Caco-2 (cell line): ENCODE results near the gene KCNK15. TPM values are rescaled to one million over a fixed set of nuclear protein-coding genes. Genes with fewer than 3 reads are reported as not detected.

Experiments
- BruUV-seq: library from RNA; stranded (reverse); fragments of 400-500 nt; replicated peaks from 2 replicates; lab custom pipeline; 2021; lab: Mats Ljungman, UMichigan
- CTCF ChIA-PET: fragments of 300-600 bp; sonication (Branson Sonifier 250); formaldehyde crosslinking; loops from one replicate; lab custom pipeline; 2022; ENCODE audit warnings: antibody characterized with exemption; lab: Charles Lee
- POLR2A ChIA-PET: fragments of 300-600 bp; sonication (Branson Sonifier 250); formaldehyde crosslinking; loops from one replicate; lab custom pipeline; 2022; ENCODE audit warnings: antibody characterized with exemption; lab: Charles Lee
- DNase-seq, 2 experiments: peaks; one replicate each; pipeline versions ENCODE4 v3.0.0 to v3.0.0-alpha.2; 2020 to 2022
- H3K27me3 ChIP-seq: replicated peaks from 2 replicates; pipeline ENCODE4 v1.6.0; 2011; ENCODE audit warnings: low read length; ENCODE audit not compliant: control insufficient read depth, insufficient read depth
- H3K36me3 ChIP-seq: 2 replicates; pipeline ENCODE4 v1.5.1; 2011; ENCODE audit warnings: low read length; ENCODE audit not compliant: control insufficient read depth, insufficient read depth
- H3K4me1 ChIP-seq: fragments of 250-450 bp; sonication (Bioruptor Pico); 2 replicates; pipeline ENCODE4 v1.5.1; 2020; ENCODE audit warnings: mild to moderate bottlenecking
- H3K4me3 ChIP-seq: 2 replicates; pipeline ENCODE4 v1.5.1; 2011; ENCODE audit warnings: low read depth, mild to moderate bottlenecking, control low read depth, low read length
- H3K9me3 ChIP-seq: fragments of 250-450 bp; sonication (Bioruptor Pico); 2 replicates; pipeline ENCODE4 v1.5.1; 2020; ENCODE audit warnings: mild to moderate bottlenecking, moderate library complexity
- H3K27ac Mint-ChIP-seq: one replicate; pipeline ENCODE4 v1.8.0; 2022; ENCODE audit warnings: mixed read lengths; ENCODE audit not compliant: unreplicated experiment
- H3K27me3 Mint-ChIP-seq: one replicate; pipeline ENCODE4 v1.8.0; 2022; ENCODE audit warnings: mixed read lengths; ENCODE audit not compliant: insufficient read depth, unreplicated experiment
- H3K36me3 Mint-ChIP-seq: one replicate; pipeline ENCODE4 v1.8.0; 2022; ENCODE audit warnings: mild to moderate bottlenecking, mixed read lengths; ENCODE audit not compliant: insufficient read depth, unreplicated experiment
- H3K4me1 Mint-ChIP-seq: one replicate; pipeline ENCODE4 v1.8.0; 2022; ENCODE audit warnings: low read depth, mixed read lengths; ENCODE audit not compliant: unreplicated experiment
- H3K4me3 Mint-ChIP-seq: one replicate; pipeline ENCODE4 v1.8.0; 2022; ENCODE audit warnings: mild to moderate bottlenecking, moderate library complexity, mixed read lengths; ENCODE audit not compliant: unreplicated experiment
- H3K9me3 Mint-ChIP-seq: one replicate; pipeline ENCODE4 v1.8.0; 2022; ENCODE audit warnings: mixed read lengths; ENCODE audit not compliant: unreplicated experiment
- CTCF ChIP-seq, 2 experiments: fragments of 200-600 bp in 1 of 2; IDR thresholded peaks; 1 replicate in 1 of 2; 2 replicates in 1 of 2; pipeline versions ENCODE4 v1.5.1 to v1.8.0; 2011 to 2022; ENCODE audit warnings: antibody characterized with exemption in 1 of 2, control low read depth in 1 of 2, inconsistent platforms in 1 of 2, low read depth in 1 of 2, low read length in 1 of 2, mild to moderate bottlenecking in 1 of 2, moderate library complexity in 1 of 2; ENCODE audit not compliant: insufficient read depth in 1 of 2, severe bottlenecking in 1 of 2, unreplicated experiment in 1 of 2
- intact Hi-C: fragments of 100-400 bp; cut with micrococcal nuclease; formaldehyde crosslinking; loops from one replicate; pipeline ENCODE4 v1.10.0; 2022; ENCODE audit not compliant: unreplicated experiment
- total RNA-seq: library from RNA; stranded (reverse); gene quantifications from 2 replicates; pipeline ENCODE4 v1.2.3, GENCODE V29; 2022

Gene KCNK15
- total RNA-seq, 1 experiment from 2014 or later, result 2.9 TPM

GRCh38 chr20:44706301-44707017, 39.2 kb upstream of the KCNK15 start:
- Mint-ChIP-seq H3K4me3 (no peak overlapping the region), H3K27me3 (peaks cover 2% of the 10 kb centered on the region), H3K27ac (no peak overlapping the region), H3K9me3 (no peaks in the 10 kb centered on the region), H3K4me1 (no peaks in the 10 kb centered on the region), H3K36me3 (no peaks in the 10 kb centered on the region)
- CTCF ChIA-PET, result interaction anchor here (0.6 to 2.0 kb wide), 2 partner anchors 23 to 487 kb away, joined by 3 to 6 read pairs; no protein-coding TSS in a partner anchor
- POLR2A ChIA-PET, result no interaction called here
- no peak overlapping the region for H3K4me3 ChIP-seq
- no peaks in the 10 kb centered on the region for H3K36me3 ChIP-seq
- intact Hi-C loops, result no loop called here
- no peak for DNase-seq
- H3K27me3 ChIP-seq, result peaks cover 2% of the 10 kb centered on the region; the same call in 1 of the 2 replicates
- H3K4me1 ChIP-seq, result no peaks in the 10 kb centered on the region
- no peaks in the 10 kb centered on the region for H3K9me3 ChIP-seq
- BruUV-seq, result no TSS peak
- TF ChIP-seq CTCF (IDR thresholded peaks at IDR 0.05; ENCODE audit: insufficient read depth in 1 of 2, low read depth in 1 of 2, low read length in 1 of 2, severe bottlenecking in 1 of 2, unreplicated experiment in 1 of 2), result no peak

- DNase-seq, result no peak
- no peak for TF ChIP-seq CTCF (IDR thresholded peaks at IDR 0.05; ENCODE audit: insufficient read depth in 1 of 2, low read depth in 1 of 2, low read length in 1 of 2, severe bottlenecking in 1 of 2, unreplicated experiment in 1 of 2)
- intact Hi-C loops, result no loop called here
- Mint-ChIP-seq H3K9me3 (no peaks in the 10 kb centered on the region), H3K36me3 (no peaks in the 10 kb centered on the region), H3K27me3 (peaks cover 4% of the 10 kb centered on the region), H3K4me1 (no peaks in the 10 kb centered on the region), H3K4me3 (no peak overlapping the region), H3K27ac (no peak overlapping the region)
- Histone ChIP-seq H3K4me1 (no peaks in the 10 kb centered on the region), H3K9me3 (no peaks in the 10 kb centered on the region), H3K4me3 (no peak overlapping the region), H3K36me3 (no peaks in the 10 kb centered on the region), H3K27me3 (peaks cover 2% of the 10 kb centered on the region; the same call in 1 of the 2 replicates)
- POLR2A ChIA-PET, result no interaction called here
- CTCF ChIA-PET, result no interaction called here
- BruUV-seq, result no TSS peak
Measured at GRCh38 chr20:44707018-44707579, 38.6 kb upstream of the KCNK15 start.

GRCh38 chr20:44709380-44709779, 36.3 kb upstream of the KCNK15 start:
- intact Hi-C loops, result no loop called here

More at GRCh38 chr20:44709380-44709779, 36.3 kb upstream of the KCNK15 start:
- Mint-ChIP-seq H3K27ac (no peak overlapping the region), H3K9me3 (no peaks in the 10 kb centered on the region), H3K4me3 (no peak overlapping the region), H3K27me3 (peaks cover 4% of the 10 kb centered on the region), H3K36me3 (no peaks in the 10 kb centered on the region), H3K4me1 (no peaks in the 10 kb centered on the region)
- H3K27me3 ChIP-seq, result peaks cover 2% of the 10 kb centered on the region; the same call in 1 of the 2 replicates
- no peaks in the 10 kb centered on the region for H3K4me1 ChIP-seq
- BruUV-seq, result no TSS peak
- POLR2A ChIA-PET, result no interaction called here
- H3K4me3 ChIP-seq, result no peak overlapping the region
- CTCF ChIA-PET, result interaction anchor here (1.0 to 1.3 kb wide), 2 partner anchors 24 kb away, joined by 3 to 4 read pairs; no protein-coding TSS in a partner anchor
- no peaks in the 10 kb centered on the region for H3K9me3 ChIP-seq
- TF ChIP-seq CTCF (IDR thresholded peaks at IDR 0.05; ENCODE audit: insufficient read depth in 1 of 2, low read depth in 1 of 2, low read length in 1 of 2, severe bottlenecking in 1 of 2, unreplicated experiment in 1 of 2), result no peak
- H3K36me3 ChIP-seq, result no peaks in the 10 kb centered on the region
- no peak for DNase-seq
